ENCODE measurements around the gene MIS12. TPM values are rescaled to one million over a fixed set of nuclear protein-coding genes. Genes with fewer than 3 reads are reported as not detected.

The MIS12 gene
- total and polyA plus RNA-seq, 2 of the 13 experiments (the other 11 are each of a cell fraction or from before 2014, with no cell fraction given): 13.4 to 28.0 TPM

GRCh38 chr17:5438716-5439445 lies 47.5 kb upstream of the MIS12 start, which contains the start of gene C1QBP (continued):
- TF ChIP-seq ZNF816 (CRISPR knock-in tag; IDR thresholded peaks at IDR 0.05; ENCODE audit: borderline replicate concordance) (no peak), HNRNPUL1 (IDR thresholded peaks at IDR 0.05; ENCODE audit: low read depth, low read length) (no peak), SP2 (CRISPR knock-in tag; IDR thresholded peaks at IDR 0.05) (peak; percentile 80), TBX2 (CRISPR knock-in tag; IDR thresholded peaks at IDR 0.05; ENCODE audit: borderline replicate concordance) (peak; percentile 70; the same call in 1 of the 2 replicates), MTA3 (CRISPR knock-in tag; IDR thresholded peaks at IDR 0.05) (no peak), CHCHD3 (CRISPR knock-in tag; IDR thresholded peaks at IDR 0.05) (peak; percentile 31; the same call in 1 of the 2 replicates), ZNF639 (CRISPR knock-in tag; conservative IDR thresholded peaks at IDR 0.05) (0 out of 2 replicates have a peak, but pooled peaks have one; percentile 32), SMC3 (IDR thresholded peaks at IDR 0.05; ENCODE audit: low read length) (peak; percentile 68), IRF2 (CRISPR knock-in tag; IDR thresholded peaks at IDR 0.05) (peak; percentile 83), MTF1 (CRISPR knock-in tag; IDR thresholded peaks at IDR 0.05) (peak; percentile 89), ZFP37 (CRISPR knock-in tag; IDR thresholded peaks at IDR 0.05; ENCODE audit: borderline replicate concordance) (no peak), ZNF781 (CRISPR knock-in tag; IDR thresholded peaks at IDR 0.05; ENCODE audit: borderline replicate concordance, not compliant biosample characterization) (no peak), RARG (CRISPR knock-in tag; IDR thresholded peaks at IDR 0.05; ENCODE audit: low read depth) (0 out of 2 replicates have a peak, but pooled peaks have one; percentile 88), KDM4B (CRISPR knock-in tag; IDR thresholded peaks at IDR 0.05) (no peak; the same call in 1 of the 2 replicates), TAF1 (CRISPR knock-in tag; IDR thresholded peaks at IDR 0.05) (peak; percentile 81), ZNF557 (CRISPR knock-in tag; IDR thresholded peaks at IDR 0.05) (no peak)
- TF ChIP-seq, protein P1, sequence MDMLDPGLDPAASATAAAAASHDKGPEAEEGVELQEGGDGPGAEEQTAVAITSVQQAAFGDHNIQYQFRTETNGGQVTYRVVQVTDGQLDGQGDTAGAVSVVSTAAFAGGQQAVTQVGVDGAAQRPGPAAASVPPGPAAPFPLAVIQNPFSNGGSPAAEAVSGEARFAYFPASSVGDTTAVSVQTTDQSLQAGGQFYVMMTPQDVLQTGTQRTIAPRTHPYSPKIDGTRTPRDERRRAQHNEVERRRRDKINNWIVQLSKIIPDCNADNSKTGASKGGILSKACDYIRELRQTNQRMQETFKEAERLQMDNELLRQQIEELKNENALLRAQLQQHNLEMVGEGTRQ (IDR thresholded peaks at IDR 0.05; ENCODE audit: low read depth, low read length): no peak
- TF ChIP-seq, protein P1 (CRISPR knock-in tag; IDR thresholded peaks at IDR 0.05; ENCODE audit: borderline replicate concordance): no peak
- TF ChIP-seq, protein P2, sequence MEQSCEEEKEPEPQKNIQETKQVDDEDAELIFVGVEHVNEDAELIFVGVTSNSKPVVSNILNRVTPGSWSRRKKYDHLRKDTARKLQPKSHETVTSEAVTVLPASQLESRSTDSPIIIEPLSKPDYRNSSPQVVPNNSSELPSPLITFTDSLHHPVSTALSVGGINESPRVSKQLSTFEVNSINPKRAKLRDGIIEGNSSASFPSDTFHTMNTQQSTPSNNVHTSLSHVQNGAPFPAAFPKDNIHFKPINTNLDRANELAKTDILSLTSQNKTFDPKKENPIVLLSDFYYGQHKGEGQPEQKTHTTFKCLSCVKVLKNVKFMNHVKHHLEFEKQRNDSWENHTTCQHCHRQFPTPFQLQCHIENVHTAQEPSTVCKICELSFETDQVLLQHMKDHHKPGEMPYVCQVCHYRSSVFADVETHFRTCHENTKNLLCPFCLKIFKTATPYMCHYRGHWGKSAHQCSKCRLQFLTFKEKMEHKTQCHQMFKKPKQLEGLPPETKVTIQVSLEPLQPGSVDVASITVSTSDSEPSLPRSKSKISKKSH (CRISPR knock-in tag; IDR thresholded peaks at IDR 0.05; ENCODE audit: borderline replicate concordance): no peak; the same call in 1 of the 2 replicates

All from HepG2 (cell line).